Endothelial cell of umbilical vein (primary cell): ENCODE data around the gene MATCAP1. TPM values are rescaled to one million over a fixed set of nuclear protein-coding genes. Genes with fewer than 3 reads are reported as not detected.
A peak's percentile ranks its signal among the peaks of the same experiment; 100 is the strongest.

Experiments used
- BruUV-seq: library from RNA; stranded (reverse); fragments of 400-500 nt; replicated peaks from 2 replicates; lab custom pipeline; 2021; lab: Mats Ljungman, UMichigan
- CTCF ChIA-PET: fragments of 300-600, 350-600 bp; sonication (Branson Sonifier 250); formaldehyde crosslinking; loops from one replicate; lab custom pipeline; 2021; ENCODE audit warnings: antibody characterized with exemption, inconsistent platforms; lab: Charles Lee
- POLR2A ChIA-PET: fragments of 300-600, 350-600 bp; sonication (Branson Sonifier 250); formaldehyde crosslinking; loops from one replicate; lab custom pipeline; 2021; ENCODE audit warnings: antibody characterized with exemption, inconsistent platforms; lab: Charles Lee
- DNase-seq: peaks from one replicate; pipeline ENCODE4 v3.0.0-alpha.2; 2011; ENCODE audit warnings: low read depth, low spot score
- FAIRE-seq: peaks from 2 replicates; lab custom pipeline; 2011; peaks lifted over from hg19 to GRCh38; lab: Jason Lieb, UNC
- H2AFZ ChIP-seq: 2 replicates; pipeline ENCODE4 v1.6.0; 2012; ENCODE audit warnings: low read depth, low read length, control low read depth, inconsistent platforms
- H3K27ac ChIP-seq: 2 replicates; pipeline ENCODE4 v1.5.1; 2011; ENCODE audit warnings: low read depth, mild to moderate bottlenecking, control low read depth, low read length, moderate library complexity; ENCODE audit not compliant: insufficient read depth
- H3K27me3 ChIP-seq, 2 experiments: 2 replicates each; pipeline versions ENCODE4 v1.6.0 to v1.6.1; 2011; ENCODE audit warnings: low read length in 2 of 2, mixed read lengths in 1 of 2; ENCODE audit not compliant: control insufficient read depth in 2 of 2, insufficient read depth in 2 of 2
- H3K36me3 ChIP-seq, 2 experiments: 2 replicates in 1 of 2; 3 replicates in 1 of 2; pipeline ENCODE4 v1.5.1; 2011; ENCODE audit warnings: low read length in 2 of 2, mild to moderate bottlenecking in 1 of 2, moderate library complexity in 1 of 2; ENCODE audit not compliant: control insufficient read depth in 2 of 2, insufficient read depth in 2 of 2; ENCODE audit errors: extremely low read depth in 1 of 2
- H3K4me1 ChIP-seq: 3 replicates; pipeline ENCODE4 v1.5.1; 2011; ENCODE audit warnings: mild to moderate bottlenecking, low read length; ENCODE audit not compliant: control insufficient read depth, insufficient read depth; ENCODE audit errors: extremely low read depth
- H3K4me2 ChIP-seq: 2 replicates; pipeline ENCODE4 v1.6.1; 2011; ENCODE audit warnings: low read length, control low read depth, mixed read lengths; ENCODE audit not compliant: insufficient read depth
- H3K4me3 ChIP-seq, 3 experiments: fragments of 200-600 bp in 1 of 3; sonication (generic), shearing (Covaris generic) in 1 of 3; replicated peaks in 1 of 3; 2 replicates each; pipeline ENCODE4 v1.5.1; 2011 to 2016; ENCODE audit warnings: control low read depth in 3 of 3, low read length in 3 of 3, mild to moderate bottlenecking in 2 of 3, inconsistent platforms in 1 of 3, low read depth in 1 of 3, moderate library complexity in 1 of 3; ENCODE audit not compliant: insufficient read depth in 1 of 3
- H3K79me2 ChIP-seq: 2 replicates; pipeline ENCODE4 v1.6.0; 2012; ENCODE audit warnings: low read length, inconsistent platforms; ENCODE audit not compliant: control insufficient read depth, insufficient read depth
- H3K9ac ChIP-seq: replicated peaks from 2 replicates; pipeline ENCODE3; 2011; ENCODE audit warnings: low read length, control low read depth; ENCODE audit not compliant: insufficient read depth; ENCODE audit errors: extremely low read depth
- H3K9me1 ChIP-seq: replicated peaks from 3 replicates; pipeline ENCODE4 v1.6.0; 2011; ENCODE audit warnings: mild to moderate bottlenecking, low read length; ENCODE audit not compliant: control insufficient read depth, insufficient read depth; ENCODE audit errors: extremely low read depth
- H3K9me3 ChIP-seq: replicated peaks from 2 replicates; pipeline ENCODE4 v1.5.1; 2012; ENCODE audit warnings: low read length, inconsistent platforms; ENCODE audit not compliant: control insufficient read depth, insufficient read depth
- H4K20me1 ChIP-seq: replicated peaks from 2 replicates; pipeline ENCODE3; 2011; ENCODE audit warnings: mild to moderate bottlenecking, low read length; ENCODE audit not compliant: control insufficient read depth, insufficient read depth; ENCODE audit errors: extremely low read depth
- FOS ChIP-seq: IDR thresholded peaks from 2 replicates; pipeline ENCODE4 v1.6.1; 2011; ENCODE audit warnings: mild to moderate bottlenecking, low read length, moderate library complexity, borderline replicate concordance; ENCODE audit not compliant: insufficient read depth
- GATA2 ChIP-seq: IDR thresholded peaks from 2 replicates; pipeline ENCODE4 v1.7.0; 2011; ENCODE audit warnings: low read depth, mild to moderate bottlenecking, moderate library complexity, mixed read lengths, low read length; ENCODE audit not compliant: insufficient read length, insufficient read depth
- POLR2A ChIP-seq: IDR thresholded peaks from 2 replicates; pipeline ENCODE4 v1.6.1; 2012; ENCODE audit warnings: low read depth, mild to moderate bottlenecking, control low read depth, low read length
- dilution Hi-C: fragments of 300-500 bp; cut with MboI; formaldehyde crosslinking; loops from one replicate; pipeline ENCODE4 v1.15.0; 2019; ENCODE audit warnings: low sequenced_read_pairs; ENCODE audit not compliant: extremely low pct_ligation_motif_present
- intact Hi-C: fragments of 100-400 bp; cut with micrococcal nuclease; formaldehyde crosslinking; loops from one replicate; pipeline ENCODE4 v1.10.0; 2022
- polyA plus RNA-seq, 4 experiments: library from polyadenylated mRNA; depleted of rRNA in 3 of 4; stranded (reverse) in 3 of 4; unstranded in 1 of 4; fragments of >200 nt; gene quantifications; 2 replicates each; pipeline versions ENCODE4 v1.2.1 to v1.2.3, GENCODE V29; 2011 to 2012; ENCODE audit warnings: missing spikeins in 1 of 4
- total RNA-seq: library from RNA; stranded (reverse); gene quantifications from 2 replicates; pipeline ENCODE4 v1.2.3, GENCODE V29; 2021

MATCAP1 gene
- total and polyA plus RNA-seq, 2 donors (not counting 3 experiments of a cell fraction or from before 2014, with no cell fraction given), result 44.5 to 53.3 TPM

GRCh38 chr16:67181346-67181745 lies 2.4 kb downstream of the MATCAP1 start:
- ChIA-PET POLR2A (interaction anchor here (0.7 kb wide), 1 partner anchor 470 kb away, joined by 8 read pairs; no protein-coding TSS in a partner anchor), CTCF (interaction anchor here (0.8 to 1.5 kb wide), 6 partner anchors 11 to 286 kb away, joined by 4 to 9 read pairs (median 6); partner anchors contain the start of genes FBXL8, NOL3 and TRADD)
- Histone ChIP-seq H4K20me1 (no peaks in the 10 kb centered on the region), H3K79me2 (peaks cover 13% of the 10 kb centered on the region), H3K4me2 (peak overlapping the region; percentile 3), H3K9me1 (no peaks in the 10 kb centered on the region), H3K9ac (no peak overlapping the region), H3K9me3 (no peaks in the 10 kb centered on the region), H2AFZ (no peak overlapping the region), H3K27me3 (no peaks in the 10 kb centered on the region), H3K4me3 (no peak overlapping the region), H3K4me1 (peaks cover 33% of the 10 kb centered on the region), H3K36me3 (no peaks in the 10 kb centered on the region), H3K27ac (peak overlapping the region; percentile 36)
- intact Hi-C loops (no loop called here), dilution Hi-C loops (no loop called here)
- TF ChIP-seq FOS (peak; percentile 68), GATA2 (peak; percentile 37), POLR2A (no peak)
- BruUV-seq, result no TSS peak
- DNase-seq (peak; percentile 69), FAIRE-seq (peak; percentile 94)

GRCh38 chr16:67180166-67180565 lies 3.6 kb downstream of the MATCAP1 start:
- Histone ChIP-seq H3K79me2 (peaks cover 13% of the 10 kb centered on the region), H2AFZ (no peak overlapping the region), H3K9me1 (no peaks in the 10 kb centered on the region), H3K4me1 (peaks cover 33% of the 10 kb centered on the region), H3K9ac (no peak overlapping the region), H3K36me3 (no peaks in the 10 kb centered on the region), H3K27me3 (no peaks in the 10 kb centered on the region), H3K4me2 (no peak overlapping the region), H3K4me3 (no peak overlapping the region), H3K27ac (no peak overlapping the region), H4K20me1 (no peaks in the 10 kb centered on the region), H3K9me3 (no peaks in the 10 kb centered on the region)
- no peak for TF ChIP-seq POLR2A
- dilution Hi-C loops, result no loop called here
- DNase-seq (no peak), FAIRE-seq (no peak)
- ChIA-PET POLR2A (interaction anchor here (0.9 kb wide), 1 partner anchor 10 kb away, joined by 3 read pairs; the partner anchor contains the start of gene NOL3), CTCF (interaction anchor here (0.7 to 1.5 kb wide), 6 partner anchors 17 to 226 kb away, joined by 3 to 7 read pairs (median 4); partner anchors contain the start of genes FBXL8 and TRADD)
- intact Hi-C loops, result no loop called here
- no TSS peak for BruUV-seq
